Limb (tissue), 2 donors: ENCODE measurements around the gene TMED6.

ENCODE experiments used
- DNase-seq, 2 donors: peaks; one replicate each; pipeline ENCODE4 v3.0.0-alpha.2; 2016; ENCODE audit errors: extremely low spot score in 2 of 2

The TMED6 gene

GRCh38 chr16:69351309-69352027 lies at the start of gene TMED6:
Gene TMED6 (minus strand): TSS chr16:69351786. CDS start chr16:69351753, 33 bp downstream.
- no peak for DNase-seq

GRCh38 chr16:69399361-69399760 lies 47.8 kb upstream of the TMED6 start:
- no peak for DNase-seq

- peak in 1 of 2 donors; percentile 42 for DNase-seq
These were observed 46.4 kb upstream of the TMED6 start for GRCh38 chr16:69397821-69398521.

GRCh38 chr16:69396187-69397061 lies 44.8 kb upstream of the TMED6 start:
- peak; percentile 84 to 92 for DNase-seq

- no peak for DNase-seq
These were observed 44.2 kb upstream of the TMED6 start for GRCh38 chr16:69395859-69396186.

DNA sequence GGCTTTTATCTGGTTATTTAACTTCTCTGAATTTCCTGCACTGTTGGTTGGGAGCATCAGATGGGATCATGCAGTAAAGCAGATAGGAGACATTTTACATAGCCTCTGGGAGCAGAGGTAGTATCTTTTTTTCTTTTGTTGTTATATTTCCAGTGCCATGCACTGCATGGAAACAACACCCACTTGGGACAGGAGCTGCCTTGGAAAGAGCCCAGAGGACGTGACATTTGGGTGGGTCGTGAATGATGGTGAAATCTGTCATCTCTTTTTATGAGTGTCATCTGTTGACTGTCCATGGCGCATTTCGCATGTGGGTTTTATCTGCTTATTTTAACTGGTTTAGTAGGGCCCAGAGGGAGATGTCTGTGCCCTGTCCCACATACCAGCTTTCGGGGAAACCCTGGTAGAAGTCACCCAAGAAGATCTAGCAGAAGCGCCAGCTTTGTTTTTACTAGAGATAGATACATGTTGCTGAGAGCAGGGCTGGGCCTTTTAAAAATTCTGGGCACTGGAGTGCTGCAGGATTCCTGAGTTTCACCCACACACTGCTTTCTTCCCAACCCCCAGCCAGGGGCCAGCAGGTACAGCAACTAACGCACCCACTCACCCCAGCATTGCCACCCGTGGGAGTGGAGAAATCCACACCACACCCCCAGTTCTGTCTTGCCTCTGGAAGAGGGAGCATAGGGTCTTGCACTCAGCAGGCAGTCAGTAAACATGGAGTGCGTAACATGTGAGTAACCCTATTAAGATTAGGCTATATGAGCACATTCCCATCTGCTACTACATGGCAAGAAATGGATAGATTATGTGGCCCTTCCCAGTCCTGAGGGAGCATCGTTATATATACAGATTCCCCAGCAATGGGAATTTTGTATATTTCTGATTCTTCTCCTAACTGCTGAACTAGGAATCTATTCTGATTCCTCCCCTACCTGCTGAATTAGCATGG lies 42.6 kb upstream of the TMED6 start:
- no peak for DNase-seq

DNA sequence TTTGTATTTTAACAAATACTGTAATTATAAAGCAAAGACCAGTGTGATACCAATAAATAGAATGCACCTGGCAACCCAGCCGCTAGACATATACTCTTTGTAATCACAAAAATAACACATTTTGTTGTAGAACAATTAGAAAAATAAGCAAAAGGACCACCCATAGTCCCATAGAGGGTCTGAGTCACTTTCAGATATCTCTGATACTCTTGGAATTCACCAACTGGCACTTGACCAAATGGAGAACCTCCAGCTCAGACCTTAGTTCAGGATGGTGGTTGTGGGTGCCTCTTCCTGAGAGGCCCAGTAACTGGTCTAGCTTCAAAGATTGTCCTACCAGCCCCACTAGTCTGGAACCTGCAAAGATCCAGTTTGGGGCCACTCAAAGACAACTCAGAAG lies 35.0 kb upstream of the TMED6 start:
- DNase-seq = no peak

GRCh38 chr16:69384974-69385373 lies 33.4 kb upstream of the TMED6 start:
- no peak for DNase-seq

DNA sequence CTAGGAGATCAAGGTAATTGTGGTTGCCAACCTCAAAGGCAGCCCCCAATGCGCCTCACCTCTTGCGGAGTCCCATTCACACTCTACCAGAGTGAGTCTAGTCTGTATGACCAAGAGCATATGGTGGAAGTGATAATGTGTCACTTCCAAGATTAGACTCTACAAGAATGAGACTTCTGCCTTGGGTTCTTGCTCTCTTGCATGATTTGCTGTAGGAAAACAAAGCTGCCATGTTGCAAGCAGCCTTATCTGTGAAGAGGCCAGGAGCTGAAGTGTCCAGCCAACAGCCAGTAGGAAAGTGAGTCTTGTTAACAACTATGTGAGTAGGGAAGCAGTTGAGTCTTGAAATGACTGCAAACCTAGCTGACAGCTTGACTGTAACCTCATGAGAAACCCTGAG lies 30.8 kb upstream of the TMED6 start:
- DNase-seq = no peak

- no peak for DNase-seq
These were observed 29.6 kb upstream of the TMED6 start for GRCh38 chr16:69381231-69381630.

DNA sequence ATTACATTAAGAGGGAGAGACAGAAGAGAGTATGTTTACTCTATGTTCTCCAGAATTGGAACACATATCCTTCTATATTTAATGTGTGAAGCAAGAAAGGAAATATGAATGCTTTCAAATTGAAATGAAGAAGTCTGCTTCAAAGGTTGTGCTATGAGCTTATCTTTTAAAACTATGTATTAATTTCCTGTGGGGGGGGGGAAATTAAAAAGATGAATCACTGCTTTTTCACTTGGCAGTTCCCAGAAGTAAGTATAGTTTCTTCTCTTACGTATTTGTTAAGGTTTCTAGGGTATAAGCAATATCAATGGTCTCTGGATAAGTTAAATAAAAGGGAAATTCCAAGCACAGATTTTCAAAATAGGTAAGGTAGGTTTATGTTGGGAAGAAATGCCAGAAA lies 27.2 kb upstream of the TMED6 start:
- no peak for DNase-seq

GRCh38 chr16:69378036-69378435 lies 26.4 kb upstream of the TMED6 start:
- no peak for DNase-seq

DNA sequence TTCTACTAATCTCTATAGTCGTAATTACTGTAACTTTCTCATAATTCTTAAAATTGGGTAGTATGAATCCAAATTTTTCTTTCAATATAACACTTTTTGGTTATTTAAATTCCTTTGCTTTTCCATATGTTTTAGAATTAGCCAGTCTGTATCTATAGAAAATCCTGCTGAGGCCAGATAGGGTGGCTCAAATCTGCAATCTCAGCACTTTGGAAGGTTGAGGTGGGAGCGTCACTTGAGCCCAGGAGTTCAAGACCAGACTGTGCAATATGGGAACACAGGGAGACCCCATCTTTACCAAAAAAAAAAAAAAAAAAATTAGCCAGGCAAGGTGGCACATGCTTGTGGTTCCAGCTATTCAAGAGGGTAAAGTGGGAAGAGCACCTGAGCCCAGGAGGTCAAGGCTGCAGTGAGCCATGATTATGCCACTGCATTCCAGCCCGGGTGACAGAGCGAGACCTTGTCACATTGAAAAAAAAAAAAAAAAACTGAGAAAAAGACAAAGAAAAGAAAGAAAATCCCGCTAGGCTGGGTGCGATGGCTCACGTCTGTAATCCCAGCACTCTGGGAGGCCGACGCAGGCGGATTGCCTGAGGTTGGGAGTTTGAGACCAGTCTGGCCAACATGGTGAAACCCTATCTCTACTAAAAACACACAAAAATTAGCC lies 24.9 kb upstream of the TMED6 start:
- DNase-seq = no peak

DNA sequence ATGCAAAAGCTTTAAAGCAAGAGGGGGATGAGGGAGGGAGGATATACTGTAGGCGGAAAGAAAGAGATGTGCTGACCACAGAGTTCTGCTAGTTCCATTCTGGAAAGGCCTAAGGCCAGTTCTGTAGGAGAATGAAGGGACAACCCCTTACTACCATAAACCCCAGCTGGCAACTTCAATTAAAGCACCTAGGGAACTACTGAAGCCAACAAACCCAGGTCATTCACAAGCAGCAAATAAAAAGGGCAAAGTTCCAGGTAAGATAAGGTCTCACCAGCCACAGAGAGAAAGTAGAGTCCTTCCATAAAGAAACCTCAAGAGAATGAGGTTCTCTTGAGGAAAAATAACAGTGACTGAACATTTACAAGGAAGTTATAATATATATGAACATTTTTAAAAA lies 21.4 kb upstream of the TMED6 start:
- DNase-seq = no peak

- no peak for DNase-seq
These were observed 20.0 kb upstream of the TMED6 start for GRCh38 chr16:69371564-69371963.

DNA sequence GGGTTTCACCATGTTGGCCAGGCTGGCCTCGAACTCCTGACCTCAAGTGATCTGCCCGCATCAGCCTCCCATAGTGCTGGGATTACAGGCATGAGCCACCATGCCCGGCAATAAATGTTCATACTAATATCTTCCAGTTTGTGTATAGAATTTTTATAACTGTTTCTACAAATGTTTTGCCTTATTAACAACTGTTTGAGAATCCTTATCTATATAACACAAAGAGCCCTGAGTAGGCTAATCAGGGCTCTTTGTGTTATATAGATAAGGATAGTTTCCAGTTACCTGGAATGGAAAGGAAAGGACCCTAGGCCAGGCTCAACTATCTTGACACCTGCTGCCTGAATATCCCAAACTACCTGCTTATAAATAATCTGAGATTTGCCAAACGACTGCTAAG lies 17.3 kb upstream of the TMED6 start:
- no peak for DNase-seq

DNA sequence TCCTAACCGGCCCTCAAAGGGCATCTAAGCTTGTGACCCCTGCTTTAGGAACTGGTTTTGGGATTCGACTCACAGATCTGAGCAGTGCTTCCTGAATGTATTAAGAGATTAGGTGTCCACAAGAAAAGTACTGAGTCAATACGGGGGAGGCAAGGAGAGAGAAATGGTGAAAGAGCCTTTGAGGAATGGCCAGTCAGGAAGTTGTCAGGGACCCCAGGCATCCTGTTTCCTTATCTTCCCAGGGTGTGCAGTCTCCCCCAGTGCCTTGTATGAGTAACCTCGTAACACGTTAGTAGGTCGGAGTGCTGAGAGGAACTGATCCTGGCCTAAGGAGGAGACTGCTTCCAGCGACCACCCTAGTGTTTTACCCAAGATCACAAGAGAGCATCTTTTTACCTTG lies 16.4 kb upstream of the TMED6 start:
- DNase-seq = no peak

DNA sequence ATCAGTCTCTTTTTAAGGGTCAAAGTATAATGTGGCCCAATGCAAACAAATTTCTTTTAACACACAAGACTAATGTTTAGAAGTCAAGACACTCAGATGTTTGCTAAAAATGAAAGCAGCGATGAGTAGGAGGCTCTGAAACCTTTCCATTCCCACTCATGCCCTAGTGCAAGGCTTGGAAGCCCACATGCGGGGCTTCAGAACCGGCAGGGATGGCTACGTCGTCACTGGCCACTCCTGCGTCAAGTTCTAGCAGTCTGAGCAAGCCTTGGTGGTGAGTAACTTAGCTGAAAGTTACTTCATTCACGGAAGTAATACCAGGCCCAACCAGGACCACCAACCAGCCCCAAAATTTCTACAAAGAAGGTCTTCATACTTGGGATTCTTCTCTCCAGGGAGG lies 14.8 kb upstream of the TMED6 start:
- DNase-seq = no peak

- DNase-seq = no peak
These were observed 14.3 kb upstream of the TMED6 start for GRCh38 chr16:69365901-69366300.

GRCh38 chr16:69364088-69364487 lies 12.5 kb upstream of the TMED6 start:
- no peak for DNase-seq

GRCh38 chr16:69363281-69363717 lies 11.7 kb upstream of the TMED6 start:
- DNase-seq = no peak
